GM23248 (cell line): ENCODE results near the gene TLE4. TPM values are rescaled to one million over a fixed set of nuclear protein-coding genes. Genes with fewer than 3 reads are reported as not detected.
A peak's percentile ranks its signal among the peaks of the same experiment; 100 is the strongest.
"Not testable (repeated sequence)": the region's sequence is repeated elsewhere in the genome, so short reads cannot be mapped to it uniquely, and the experiment has no call there.

ENCODE experiments used
- DNase-seq: peaks from one replicate; pipeline ENCODE4 v3.0.0-alpha.2; 2015
- H2AFZ ChIP-seq: fragments of 200-600 bp; sonication (generic); 2 replicates; pipeline ENCODE4 v1.6.1; 2016; ENCODE audit warnings: antibody characterized with exemption
- H3F3A ChIP-seq: fragments of 200-600 bp; sonication (generic); 2 replicates; pipeline ENCODE4 v1.6.1; 2016; ENCODE audit warnings: mild to moderate bottlenecking, antibody characterized with exemption, mixed run types; ENCODE audit not compliant: insufficient read depth
- H3K27ac ChIP-seq: fragments of 200-600 bp; sonication (generic); 2 replicates; pipeline ENCODE4 v1.5.1; 2016; ENCODE audit warnings: mild to moderate bottlenecking
- H3K27me3 ChIP-seq: fragments of 200-600 bp; sonication (generic); replicated peaks from 2 replicates; pipeline ENCODE4 v1.6.1; 2016; ENCODE audit warnings: mild to moderate bottlenecking; ENCODE audit not compliant: insufficient read depth
- H3K36me3 ChIP-seq: fragments of 200-600 bp; sonication (generic); 2 replicates; pipeline ENCODE4 v1.6.1; 2016; ENCODE audit warnings: low read depth, mild to moderate bottlenecking
- H3K4me1 ChIP-seq: fragments of 200-600 bp; sonication (generic); 2 replicates; pipeline ENCODE4 v1.6.1; 2016; ENCODE audit warnings: mild to moderate bottlenecking; ENCODE audit not compliant: insufficient read depth
- H3K4me2 ChIP-seq: fragments of 200-600 bp; sonication (generic); one replicate; pipeline ENCODE4 v1.6.1; 2016; ENCODE audit warnings: mild to moderate bottlenecking; ENCODE audit not compliant: unreplicated experiment
- H3K4me3 ChIP-seq: fragments of 200-600 bp; sonication (generic); 2 replicates; pipeline ENCODE4 v1.5.1; 2016; ENCODE audit warnings: mild to moderate bottlenecking
- H3K79me2 ChIP-seq: fragments of 200-600 bp; sonication (generic); 2 replicates; pipeline ENCODE4 v1.6.1; 2016; ENCODE audit warnings: mild to moderate bottlenecking; ENCODE audit not compliant: insufficient read depth
- H3K9ac ChIP-seq: fragments of 200-600 bp; sonication (generic); 2 replicates; pipeline ENCODE4 v1.6.1; 2016; ENCODE audit warnings: mild to moderate bottlenecking
- H3K9me2 ChIP-seq: fragments of 200-600 bp; sonication (generic); 2 replicates; pipeline ENCODE4 v1.6.1; 2016; ENCODE audit warnings: mixed run types, mild to moderate bottlenecking, moderate library complexity; ENCODE audit not compliant: insufficient read depth
- H3K9me3 ChIP-seq: fragments of 200-600 bp; sonication (generic); one replicate; pipeline ENCODE4 v1.6.1; 2017; ENCODE audit warnings: low read depth
- H4K20me1 ChIP-seq: fragments of 200-600 bp; sonication (generic); 2 replicates; pipeline ENCODE4 v1.6.0; 2016; ENCODE audit not compliant: insufficient read depth
- EZH2 ChIP-seq: fragments of 200-600 bp; sonication (generic); IDR thresholded peaks from 2 replicates; pipeline ENCODE4 v1.6.1; 2018; ENCODE audit warnings: antibody characterized with exemption, mild to moderate bottlenecking; ENCODE audit not compliant: insufficient read depth, poor library complexity, severe bottlenecking
- EZH2phosphoT487 ChIP-seq: fragments of 200-600 bp; sonication (generic); IDR thresholded peaks from 2 replicates; pipeline ENCODE4 v1.6.1; 2018; ENCODE audit warnings: antibody characterized with exemption, moderate library complexity, mild to moderate bottlenecking, low read depth; ENCODE audit not compliant: insufficient read depth
- WGBS, 2 experiments: methylation state at CpG; one replicate each; pipeline ENCODE4 v1.1.6; 2015 to 2017; ENCODE audit warnings: low lambda C conversion rate in 2 of 2, low coverage in 1 of 2; ENCODE audit errors: missing lambda C conversion rate in 2 of 2; 5-methylcytosine and 5-hydroxymethylcytosine counted together
- in situ Hi-C: fragments of 300-500 bp; cut with MboI; formaldehyde crosslinking; loops from 2 replicates; pipeline ENCODE4 v1.15.0; 2020
- polyA plus RNA-seq: library from polyadenylated mRNA; unstranded; fragments of >200 nt; fragmentation: Nextera tagmentation; extraction: Ambion mirVana; gene quantifications from 2 replicates; pipeline ENCODE4 v1.2.1, GENCODE V29; 2016
- total RNA-seq: library from RNA; depleted of rRNA; stranded (reverse); fragments of >200 nt; shearing (Covaris generic); gene quantifications from 2 replicates; pipeline ENCODE4 v1.2.3, GENCODE V29; 2014

TLE4 gene
- total and polyA plus RNA-seq, 2 experiments from 2014 or later, result 29.5 to 37.8 TPM

GRCh38 chr9:79639354-79639753 is 67.6 kb downstream of the TLE4 start:
- H4K20me1 ChIP-seq, result no peaks in the 10 kb centered on the region
- H3K4me3 ChIP-seq, result no peak overlapping the region
- H3K27me3 ChIP-seq, result no peaks in the 10 kb centered on the region
- 55 to 56% methylated on average over 1 of the region's 1 CpG for WGBS, 2 experiments
- H3K9ac ChIP-seq, result no peak overlapping the region
- in situ Hi-C loops, result no loop called here
- peaks cover 49% of the 10 kb centered on the region for H3K79me2 ChIP-seq
- no peaks in the 10 kb centered on the region for H3K9me3 ChIP-seq
- peaks cover 6% of the 10 kb centered on the region; the same call in 1 of the 2 replicates for H3K4me1 ChIP-seq
- H3K9me2 ChIP-seq, result no peaks in the 10 kb centered on the region
- H3F3A ChIP-seq, result no peaks in the 10 kb centered on the region
- no peak overlapping the region for H2AFZ ChIP-seq
- no peak overlapping the region for H3K27ac ChIP-seq
- no peak overlapping the region for H3K4me2 ChIP-seq
- TF ChIP-seq EZH2 (no peak), EZH2phosphoT487 (no peak)
- peaks cover 3% of the 10 kb centered on the region; the same call in 1 of the 2 replicates for H3K36me3 ChIP-seq
- peak; percentile 41 for DNase-seq

GRCh38 chr9:79640067-79640466 is 68.3 kb downstream of the TLE4 start:
- H2AFZ ChIP-seq, H3K27me3 ChIP-seq, in situ Hi-C loops, H4K20me1 ChIP-seq, H3K4me2 ChIP-seq, H3K4me3 ChIP-seq, H3K9ac ChIP-seq, H3K9me3 ChIP-seq, H3K4me1 ChIP-seq, DNase-seq, H3F3A ChIP-seq, H3K27ac ChIP-seq, H3K9me2 ChIP-seq, H3K36me3 ChIP-seq: not testable (repeated sequence)
- WGBS, 2 experiments, result 96 to 98% methylated on average over 3 of the region's 3 CpGs
- peaks cover 42% of the 10 kb centered on the region for H3K79me2 ChIP-seq

- Histone ChIP-seq H3K9ac (no peak overlapping the region), H2AFZ (no peak overlapping the region), H3K9me2 (no peaks in the 10 kb centered on the region), H3K4me1 (peaks cover 6% of the 10 kb centered on the region; the same call in 1 of the 2 replicates), H3K27me3 (no peaks in the 10 kb centered on the region), H3K4me2 (no peak overlapping the region), H4K20me1 (no peaks in the 10 kb centered on the region), H3K79me2 (peaks cover 32% of the 10 kb centered on the region), H3K9me3 (no peaks in the 10 kb centered on the region), H3F3A (no peaks in the 10 kb centered on the region), H3K27ac (no peak overlapping the region), H3K4me3 (no peak overlapping the region), H3K36me3 (peaks cover 3% of the 10 kb centered on the region; the same call in 1 of the 2 replicates)
- WGBS, 2 experiments, result 0 to 11% methylated on average over 1 of the region's 1 CpG
- DNase-seq, result no peak
- in situ Hi-C loops, result no loop called here
- TF ChIP-seq EZH2 (no peak), EZH2phosphoT487 (no peak)
Observed at GRCh38 chr9:79641070-79641469, 69.3 kb downstream of the TLE4 start.

GRCh38 chr9:79642671-79643070 is 70.9 kb downstream of the TLE4 start:
- DNase-seq, result no peak
- Histone ChIP-seq H3K9me3 (no peaks in the 10 kb centered on the region), H3K4me1 (peaks cover 6% of the 10 kb centered on the region; the same call in 1 of the 2 replicates), H3K9me2 (no peaks in the 10 kb centered on the region), H3K27ac (no peak overlapping the region), H3K27me3 (no peaks in the 10 kb centered on the region), H3K4me2 (no peak overlapping the region), H3K36me3 (peaks cover under 1% of the 10 kb centered on the region; the same call in 1 of the 2 replicates), H3F3A (no peaks in the 10 kb centered on the region), H3K4me3 (no peak overlapping the region), H4K20me1 (no peaks in the 10 kb centered on the region), H3K79me2 (peaks cover 17% of the 10 kb centered on the region), H2AFZ (no peak overlapping the region), H3K9ac (no peak overlapping the region)
- TF ChIP-seq EZH2 (no peak), EZH2phosphoT487 (no peak)
- 99 to 100% methylated on average over 2 of the region's 2 CpGs for WGBS, 2 experiments
- in situ Hi-C loops, result no loop called here

- H3K27me3 ChIP-seq, result no peaks in the 10 kb centered on the region
- no peak overlapping the region for H2AFZ ChIP-seq
- H3K4me2 ChIP-seq, result no peak overlapping the region
- no peak overlapping the region for H3K27ac ChIP-seq
- no peaks in the 10 kb centered on the region for H3F3A ChIP-seq
- 96 to 98% methylated on average over 6 of the region's 6 CpGs for WGBS, 2 experiments
- TF ChIP-seq EZH2phosphoT487 (no peak), EZH2 (no peak)
- H4K20me1 ChIP-seq, result no peaks in the 10 kb centered on the region
- no peak overlapping the region for H3K9ac ChIP-seq
- in situ Hi-C loops, result no loop called here
- H3K9me3 ChIP-seq, result no peaks in the 10 kb centered on the region
- no peaks in the 10 kb centered on the region for H3K9me2 ChIP-seq
- H3K4me3 ChIP-seq, result no peak overlapping the region
- no peak for DNase-seq
- peaks cover 6% of the 10 kb centered on the region; the same call in 1 of the 2 replicates for H3K4me1 ChIP-seq
- H3K79me2 ChIP-seq, result peaks cover 9% of the 10 kb centered on the region; the same call in 1 of the 2 replicates
- H3K36me3 ChIP-seq, result no peaks in the 10 kb centered on the region
Observed at GRCh38 chr9:79644048-79644447, 72.3 kb downstream of the TLE4 start.
